ENCODE results near the gene TMEM139. TPM values are rescaled to one million over a fixed set of nuclear protein-coding genes. Genes with fewer than 3 reads are reported as not detected.

The TMEM139 gene
- total RNA-seq, 1 experiment from 2014 or later, result not detected

DNA sequence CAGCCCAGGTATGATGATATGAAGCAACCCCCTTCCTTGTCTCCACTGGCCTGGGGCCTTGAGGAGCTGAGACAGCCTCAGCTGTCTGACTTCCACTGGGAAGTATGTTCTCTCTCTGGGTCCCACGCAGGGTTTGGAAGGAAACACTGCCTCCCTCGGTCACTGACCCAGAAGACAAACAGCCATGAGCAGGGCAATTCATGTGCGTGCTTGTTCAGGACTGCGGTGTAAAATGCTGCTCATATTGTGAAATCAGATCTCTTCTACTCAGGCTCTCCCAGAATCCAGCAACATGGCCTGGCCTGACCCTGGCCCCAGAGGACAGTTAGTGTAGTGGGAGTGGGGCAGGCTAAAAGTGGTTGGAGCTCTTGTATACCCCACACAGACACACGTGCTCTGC, 33.9 kb downstream of the TMEM139 start:
- intact Hi-C loops (cut with micrococcal nuclease; ENCODE audit: unreplicated experiment), result no loop called here
- no peaks in the 10 kb centered on the region for H3K4me1 ChIP-seq (ENCODE audit: insufficient read depth, low read length, poor library complexity, severe bottlenecking)
- no TSS peak for BruUV-seq (replicated peaks)
- H3K27ac ChIP-seq (ENCODE audit: low read depth, low read length, poor library complexity, severe bottlenecking), result no peak overlapping the region
- CTCF ChIA-PET, result no interaction called here
- no peak for TF ChIP-seq EZH2 (IDR thresholded peaks at IDR 0.05; ENCODE audit: borderline replicate concordance, low read depth, low read length, poor library complexity, severe bottlenecking)
- TF ChIP-seq, protein P1, sequence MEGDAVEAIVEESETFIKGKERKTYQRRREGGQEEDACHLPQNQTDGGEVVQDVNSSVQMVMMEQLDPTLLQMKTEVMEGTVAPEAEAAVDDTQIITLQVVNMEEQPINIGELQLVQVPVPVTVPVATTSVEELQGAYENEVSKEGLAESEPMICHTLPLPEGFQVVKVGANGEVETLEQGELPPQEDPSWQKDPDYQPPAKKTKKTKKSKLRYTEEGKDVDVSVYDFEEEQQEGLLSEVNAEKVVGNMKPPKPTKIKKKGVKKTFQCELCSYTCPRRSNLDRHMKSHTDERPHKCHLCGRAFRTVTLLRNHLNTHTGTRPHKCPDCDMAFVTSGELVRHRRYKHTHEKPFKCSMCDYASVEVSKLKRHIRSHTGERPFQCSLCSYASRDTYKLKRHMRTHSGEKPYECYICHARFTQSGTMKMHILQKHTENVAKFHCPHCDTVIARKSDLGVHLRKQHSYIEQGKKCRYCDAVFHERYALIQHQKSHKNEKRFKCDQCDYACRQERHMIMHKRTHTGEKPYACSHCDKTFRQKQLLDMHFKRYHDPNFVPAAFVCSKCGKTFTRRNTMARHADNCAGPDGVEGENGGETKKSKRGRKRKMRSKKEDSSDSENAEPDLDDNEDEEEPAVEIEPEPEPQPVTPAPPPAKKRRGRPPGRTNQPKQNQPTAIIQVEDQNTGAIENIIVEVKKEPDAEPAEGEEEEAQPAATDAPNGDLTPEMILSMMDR (conservative IDR thresholded peaks at IDR 0.05; ENCODE audit: low read depth, low read length), result no peak
- H3K36me3 ChIP-seq (ENCODE audit: insufficient read depth, low read length, poor library complexity, severe bottlenecking), result no peaks in the 10 kb centered on the region
- no peaks in the 10 kb centered on the region for H3K27me3 ChIP-seq (replicated peaks; ENCODE audit: insufficient read depth, low read depth, low read length, poor library complexity)
- no peak for DNase-seq (ENCODE audit: low spot score)
- H3K9me3 ChIP-seq (ENCODE audit: low read depth, low read length, poor library complexity, severe bottlenecking), result no peaks in the 10 kb centered on the region
- no peak overlapping the region for H3K4me3 ChIP-seq (ENCODE audit: low read depth, low read length, poor library complexity, severe bottlenecking)
- POLR2A ChIA-PET (ENCODE audit: low non-redundant PET), result no interaction called here

DNA sequence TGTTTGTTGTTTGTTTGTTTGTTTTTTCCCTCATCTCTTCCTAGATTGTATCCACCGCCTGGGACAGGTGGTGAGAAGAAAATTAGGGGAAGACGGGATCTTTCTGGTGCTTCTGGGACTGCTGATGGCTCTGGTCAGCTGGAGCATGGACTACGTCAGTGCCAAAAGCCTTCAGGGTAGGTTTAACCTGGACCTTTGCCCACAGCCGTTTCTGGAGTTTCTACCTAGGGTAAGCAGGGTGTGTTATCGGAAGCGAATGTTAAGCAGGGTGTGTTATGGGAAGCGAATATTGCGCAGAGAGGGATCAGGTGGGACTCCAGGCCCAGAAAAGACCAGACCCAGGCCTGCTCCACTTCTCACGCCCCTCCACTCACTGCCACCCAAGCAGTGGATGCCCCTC, 35.9 kb downstream of the TMEM139 start:
- Histone ChIP-seq H3K27ac (ENCODE audit: low read depth, low read length, poor library complexity, severe bottlenecking) (no peak overlapping the region), H3K36me3 (ENCODE audit: insufficient read depth, low read length, poor library complexity, severe bottlenecking) (no peaks in the 10 kb centered on the region), H3K27me3 (replicated peaks; ENCODE audit: insufficient read depth, low read depth, low read length, poor library complexity) (no peaks in the 10 kb centered on the region), H3K4me3 (ENCODE audit: low read depth, low read length, poor library complexity, severe bottlenecking) (no peak overlapping the region), H3K9me3 (ENCODE audit: low read depth, low read length, poor library complexity, severe bottlenecking) (no peaks in the 10 kb centered on the region), H3K4me1 (ENCODE audit: insufficient read depth, low read length, poor library complexity, severe bottlenecking) (no peaks in the 10 kb centered on the region)
- no peak for TF ChIP-seq EZH2 (IDR thresholded peaks at IDR 0.05; ENCODE audit: borderline replicate concordance, low read depth, low read length, poor library complexity, severe bottlenecking)
- TF ChIP-seq, protein P1 (conservative IDR thresholded peaks at IDR 0.05; ENCODE audit: low read depth, low read length), result no peak
- ChIA-PET POLR2A (ENCODE audit: low non-redundant PET) (no interaction called here), CTCF (no interaction called here)
- intact Hi-C loops (cut with micrococcal nuclease; ENCODE audit: unreplicated experiment), result loop anchor here (2.0 kb wide), 1 partner anchor 22 kb away; no protein-coding TSS in a partner anchor
- no peak for DNase-seq (ENCODE audit: low spot score)
- no TSS peak for BruUV-seq (replicated peaks)

DNA sequence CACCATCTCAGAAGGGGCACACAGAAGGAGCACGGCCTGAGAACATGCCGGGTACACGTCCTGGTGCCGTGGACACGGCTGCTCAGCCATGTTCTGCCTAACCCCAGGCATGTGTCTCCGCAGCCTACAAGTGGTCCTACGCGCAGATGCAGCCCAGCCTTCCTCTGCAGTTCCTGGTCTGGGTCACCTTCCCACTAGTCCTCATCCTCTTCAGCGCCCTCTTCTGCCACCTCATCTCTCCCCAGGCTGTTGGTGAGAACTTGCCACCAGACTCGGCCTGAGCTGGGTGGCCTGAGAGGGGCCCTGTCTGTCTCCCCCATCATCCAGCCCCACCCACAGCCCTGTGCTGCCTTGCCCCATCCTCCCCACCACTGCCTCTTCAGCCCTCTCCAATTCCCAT, 36.5 kb downstream of the TMEM139 start:
- ChIA-PET POLR2A (ENCODE audit: low non-redundant PET) (no interaction called here), CTCF (interaction anchor here (0.6 kb wide), 1 partner anchor 21 kb away, joined by 3 read pairs; no protein-coding TSS in a partner anchor)

More for the DNA sequence above, 36.5 kb downstream of the TMEM139 start:
- Histone ChIP-seq H3K4me3 (ENCODE audit: low read depth, low read length, poor library complexity, severe bottlenecking) (no peak overlapping the region), H3K4me1 (ENCODE audit: insufficient read depth, low read length, poor library complexity, severe bottlenecking) (no peaks in the 10 kb centered on the region), H3K36me3 (ENCODE audit: insufficient read depth, low read length, poor library complexity, severe bottlenecking) (no peaks in the 10 kb centered on the region), H3K27ac (ENCODE audit: low read depth, low read length, poor library complexity, severe bottlenecking) (no peak overlapping the region), H3K9me3 (ENCODE audit: low read depth, low read length, poor library complexity, severe bottlenecking) (no peaks in the 10 kb centered on the region), H3K27me3 (replicated peaks; ENCODE audit: insufficient read depth, low read depth, low read length, poor library complexity) (no peaks in the 10 kb centered on the region)
- DNase-seq (ENCODE audit: low spot score), result no peak
- intact Hi-C loops (cut with micrococcal nuclease; ENCODE audit: unreplicated experiment), result loop anchor here (2.0 kb wide), 1 partner anchor 22 kb away; no protein-coding TSS in a partner anchor
- BruUV-seq (replicated peaks), result no TSS peak
- TF ChIP-seq EZH2 (IDR thresholded peaks at IDR 0.05; ENCODE audit: borderline replicate concordance, low read depth, low read length, poor library complexity, severe bottlenecking), result no peak
- TF ChIP-seq, protein P1 (conservative IDR thresholded peaks at IDR 0.05; ENCODE audit: low read depth, low read length), result no peak

All from A673 (cell line).